A549 (cell line): ENCODE results near the gene SLC25A26.

ENCODE experiments used
- CBX8 ChIP-seq: fragments of 200-600 bp; sonication (generic); IDR thresholded peaks from 2 replicates; pipeline ENCODE4 v1.6.1; 2016
- CHD4 ChIP-seq: fragments of 200-600 bp; sonication (generic); IDR thresholded peaks from 2 replicates; pipeline ENCODE4 v1.6.1; 2016; ENCODE audit warnings: antibody characterized with exemption, mild to moderate bottlenecking, borderline replicate concordance
- EP300 ChIP-seq, 2 experiments: fragments of >200 bp; sonication (Bioruptor Twin); formaldehyde crosslinking; IDR thresholded peaks; 2 replicates in 1 of 2; 3 replicates in 1 of 2; pipeline ENCODE4 v1.6.1; 2016 to 2017
- MAX ChIP-seq: IDR thresholded peaks from 2 replicates; pipeline ENCODE4 v1.6.1; 2012
- NR3C1 ChIP-seq: fragments of >200 bp; sonication (Bioruptor Twin); formaldehyde crosslinking; IDR thresholded peaks from 3 replicates; pipeline ENCODE4 v1.6.1; 2017
- PBX3 ChIP-seq: IDR thresholded peaks from 2 replicates; pipeline ENCODE4 v1.6.1; 2012
- RARB ChIP-seq: fragments of 250-450 bp; sonication (Bioruptor Pico); IDR thresholded peaks from 2 replicates; pipeline ENCODE4 v1.8.0; 2021; ENCODE audit warnings: mild to moderate bottlenecking, moderate library complexity
- REST ChIP-seq: fragments of 200-600 bp; sonication (generic); IDR thresholded peaks from 2 replicates; pipeline ENCODE4 v1.6.1; 2016; ENCODE audit warnings: antibody characterized with exemption, mild to moderate bottlenecking, moderate library complexity
- RFX5 ChIP-seq: fragments of 450-650 bp; IDR thresholded peaks from 2 replicates; pipeline ENCODE4 v1.7.1; 2014; ENCODE audit warnings: antibody characterized with exemption, mild to moderate bottlenecking, moderate library complexity
- SMC3 ChIP-seq: fragments of >200 bp; sonication (Bioruptor Twin); formaldehyde crosslinking; IDR thresholded peaks from 3 replicates; pipeline ENCODE4 v1.6.1; 2018; ENCODE audit warnings: inconsistent platforms
- TF ChIP-seq, protein P1 (sequence below): fragments of >200 bp; sonication (Bioruptor Twin); formaldehyde crosslinking; IDR thresholded peaks from 3 replicates; pipeline ENCODE4 v1.5.1; 2016

DNA sequence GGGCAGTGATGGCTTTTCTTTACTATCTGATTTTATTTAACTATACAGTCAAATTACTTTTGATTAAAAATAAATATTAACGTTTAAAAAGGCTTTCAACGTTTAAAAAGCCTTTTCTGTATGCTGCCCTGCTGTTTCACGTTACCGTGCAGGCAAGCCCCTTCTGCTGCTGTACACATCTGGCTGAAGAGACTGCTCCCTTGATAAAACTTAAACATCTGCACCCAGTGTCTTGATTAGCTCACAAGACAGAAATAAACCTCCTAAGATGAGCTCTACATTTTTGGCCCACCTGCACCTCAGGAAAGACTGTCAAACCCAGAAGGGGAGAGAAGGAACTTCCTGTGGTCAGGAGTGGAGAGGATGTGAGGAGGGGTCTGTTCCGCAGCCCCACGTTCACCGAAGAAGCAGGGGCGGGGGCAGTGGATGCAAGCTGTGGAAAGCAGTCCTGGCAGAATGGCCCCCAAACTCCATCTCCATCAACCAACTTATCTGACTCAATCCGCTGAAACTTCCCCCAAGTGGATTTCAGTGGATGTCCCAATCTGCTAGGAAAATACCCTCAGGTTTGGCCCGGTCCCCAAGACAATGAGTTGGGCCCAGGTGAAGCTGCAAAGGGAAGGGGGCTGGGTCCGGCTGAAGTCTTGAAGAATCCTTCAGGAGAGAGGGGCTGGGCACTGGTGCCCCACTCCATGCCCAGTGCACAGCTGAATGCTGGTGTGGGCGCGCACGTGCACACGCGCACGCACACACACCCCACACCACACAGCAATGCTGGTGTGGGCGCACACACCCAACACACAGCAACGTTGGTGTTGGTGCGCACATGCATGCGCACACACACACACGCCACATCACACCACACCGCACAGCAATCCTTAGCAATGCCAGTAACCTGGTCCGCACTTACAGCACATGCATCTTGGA lies 191.4 kb downstream of the SLC25A26 start:
- TF ChIP-seq, protein P1, sequence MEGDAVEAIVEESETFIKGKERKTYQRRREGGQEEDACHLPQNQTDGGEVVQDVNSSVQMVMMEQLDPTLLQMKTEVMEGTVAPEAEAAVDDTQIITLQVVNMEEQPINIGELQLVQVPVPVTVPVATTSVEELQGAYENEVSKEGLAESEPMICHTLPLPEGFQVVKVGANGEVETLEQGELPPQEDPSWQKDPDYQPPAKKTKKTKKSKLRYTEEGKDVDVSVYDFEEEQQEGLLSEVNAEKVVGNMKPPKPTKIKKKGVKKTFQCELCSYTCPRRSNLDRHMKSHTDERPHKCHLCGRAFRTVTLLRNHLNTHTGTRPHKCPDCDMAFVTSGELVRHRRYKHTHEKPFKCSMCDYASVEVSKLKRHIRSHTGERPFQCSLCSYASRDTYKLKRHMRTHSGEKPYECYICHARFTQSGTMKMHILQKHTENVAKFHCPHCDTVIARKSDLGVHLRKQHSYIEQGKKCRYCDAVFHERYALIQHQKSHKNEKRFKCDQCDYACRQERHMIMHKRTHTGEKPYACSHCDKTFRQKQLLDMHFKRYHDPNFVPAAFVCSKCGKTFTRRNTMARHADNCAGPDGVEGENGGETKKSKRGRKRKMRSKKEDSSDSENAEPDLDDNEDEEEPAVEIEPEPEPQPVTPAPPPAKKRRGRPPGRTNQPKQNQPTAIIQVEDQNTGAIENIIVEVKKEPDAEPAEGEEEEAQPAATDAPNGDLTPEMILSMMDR, result no peak
- TF ChIP-seq REST (no peak), MAX (no peak), RFX5 (no peak), NR3C1 (no peak), EP300 (IDR thresholded peaks at IDR 0.05) (no peak), CHD4 (no peak), PBX3 (no peak), SMC3 (no peak), RARB (CRISPR knock-in tag) (no peak), CBX8 (no peak)
